BLaER1 treated with 17β-estradiol and CSF1 and Interleukin-3, amounts not matched to agents 10 nM and 100 nM (cell line): ENCODE results near the gene KIAA1549.
A peak's percentile ranks its signal among the peaks of the same experiment; 100 is the strongest.
"Not testable (repeated sequence)": the region's sequence is repeated elsewhere in the genome, so short reads cannot be mapped to it uniquely, and the experiment has no call there.

Experiments
- H3K27ac ChIP-seq, 11 experiments: shearing (Covaris generic); formaldehyde crosslinking; 2 replicates each; pipeline ENCODE4 v1.8.1; 2022
- H3K27me3 ChIP-seq, 11 experiments: shearing (Covaris generic); formaldehyde crosslinking; 2 replicates each; pipeline ENCODE4 v1.8.1; 2022
- H3K36me3 ChIP-seq, 11 experiments: shearing (Covaris generic); formaldehyde crosslinking; 2 replicates each; pipeline ENCODE4 v1.8.1; 2022
- H3K4me1 ChIP-seq, 10 experiments: shearing (Covaris generic); formaldehyde crosslinking; 2 replicates each; pipeline ENCODE4 v1.8.1; 2022
- H3K4me2 ChIP-seq, 11 experiments: shearing (Covaris generic); formaldehyde crosslinking; 2 replicates each; pipeline ENCODE4 v1.8.1; 2022
- H3K4me3 ChIP-seq, 10 experiments: shearing (Covaris generic); formaldehyde crosslinking; 2 replicates each; pipeline ENCODE4 v1.8.1; 2022
- H3K9ac ChIP-seq, 11 experiments: shearing (Covaris generic); formaldehyde crosslinking; 2 replicates each; pipeline ENCODE4 v1.8.1; 2022
- H3K9me3 ChIP-seq, 11 experiments: shearing (Covaris generic); formaldehyde crosslinking; replicated peaks in 1 of 11; 2 replicates each; pipeline ENCODE4 v1.8.1; 2022
- H4K20me1 ChIP-seq, 11 experiments: shearing (Covaris generic); formaldehyde crosslinking; 2 replicates each; pipeline ENCODE4 v1.8.1; 2022
- Cebpa-rat ChIP-seq, 11 experiments: shearing (Covaris generic); IDR thresholded peaks; 2 replicates each; pipeline ENCODE4 v1.8.1; 2022

The KIAA1549 gene

GRCh38 chr7:138981332-138982203 lies at the start of gene KIAA1549:
Gene KIAA1549, minus strand, starts transcription at chr7:138981389. Its CDS starts 120 bp downstream, at chr7:138981269.
- Histone ChIP-seq H3K27me3 (peaks cover 4 to 24% (median 17%) of the 10 kb centered on the region in 11 experiments; a peak in 17 of 22 replicates), H3K9ac (peak within 1 kb of the TSS; percentile 73 to 92 (median 84)), H3K4me2 (peak within 1 kb of the TSS; percentile 86 to 99 (median 96)), H3K27ac (peak within 1 kb of the TSS in 10 of 11 experiments; percentile 57 to 79 (median 71); a peak in 20 of 22 replicates), H3K36me3 (no peaks in the 10 kb centered on the region), H3K9me3 (no peaks in the 10 kb centered on the region), H3K4me3 (peak within 1 kb of the TSS; percentile 76 to 94 (median 84)), H3K4me1 (peaks cover 10 to 25% (median 17%) of the 10 kb centered on the region in 10 experiments), H4K20me1 (peaks cover 0 to 16% (median 0%) of the 10 kb centered on the region in 11 experiments; a peak in 6 of 22 replicates)
- TF ChIP-seq Cebpa-rat (IDR thresholded peaks at IDR 0.05) = no peak

- TF ChIP-seq Cebpa-rat (IDR thresholded peaks at IDR 0.05) = no peak
- no peak overlapping the region for H3K4me3 ChIP-seq
- no peak overlapping the region; a peak in 1 of 22 replicates for H3K27ac ChIP-seq
- H3K4me2 ChIP-seq = no peak overlapping the region
- H4K20me1 ChIP-seq = peaks cover 0 to 18% (median 9%) of the 10 kb centered on the region in 11 experiments; a peak in 13 of 22 replicates
- H3K9ac ChIP-seq = no peak overlapping the region
- peaks cover 82 to 100% (median 96%) of the 10 kb centered on the region in 11 experiments for H3K36me3 ChIP-seq
- H3K9me3 ChIP-seq = no peaks in the 10 kb centered on the region
- no peaks in the 10 kb centered on the region for H3K27me3 ChIP-seq
- peaks cover 11 to 14% (median 12%) of the 10 kb centered on the region in 10 experiments for H3K4me1 ChIP-seq
Measured at GRCh38 chr7:139029353-139029752, 48.2 kb upstream of the KIAA1549 start.

GRCh38 chr7:139026551-139026950 lies 45.4 kb upstream of the KIAA1549 start:
- H3K27me3 ChIP-seq = no peaks in the 10 kb centered on the region
- no peak overlapping the region for H3K27ac ChIP-seq
- TF ChIP-seq Cebpa-rat (IDR thresholded peaks at IDR 0.05) = no peak
- peaks cover 0 to 10% (median 0%) of the 10 kb centered on the region in 11 experiments; a peak in 7 of 22 replicates for H4K20me1 ChIP-seq
- peaks cover 87 to 100% (median 94%) of the 10 kb centered on the region in 11 experiments for H3K36me3 ChIP-seq
- no peaks in the 10 kb centered on the region for H3K9me3 ChIP-seq
- H3K9ac ChIP-seq = no peak overlapping the region
- H3K4me3 ChIP-seq = no peak overlapping the region
- H3K4me2 ChIP-seq = no peak overlapping the region
- H3K4me1 ChIP-seq = no peaks in the 10 kb centered on the region

GRCh38 chr7:139025861-139026260 lies 44.7 kb upstream of the KIAA1549 start:
- not testable (repeated sequence) for H4K20me1 ChIP-seq, H3K9ac ChIP-seq, H3K4me2 ChIP-seq, H3K4me1 ChIP-seq, H3K27me3 ChIP-seq, H3K9me3 ChIP-seq, H3K4me3 ChIP-seq, H3K27ac ChIP-seq
- H3K36me3 ChIP-seq = peaks cover 80 to 95% (median 89%) of the 10 kb centered on the region in 11 experiments

GRCh38 chr7:139023076-139023475 lies 41.9 kb upstream of the KIAA1549 start:
- no peak overlapping the region for H3K4me2 ChIP-seq
- no peaks in the 10 kb centered on the region for H3K9me3 ChIP-seq
- peaks cover 60 to 91% (median 75%) of the 10 kb centered on the region in 11 experiments for H3K36me3 ChIP-seq
- H3K27me3 ChIP-seq = no peaks in the 10 kb centered on the region
- no peak overlapping the region for H3K4me3 ChIP-seq
- no peak for TF ChIP-seq Cebpa-rat (IDR thresholded peaks at IDR 0.05)
- no peak overlapping the region for H3K9ac ChIP-seq
- no peak overlapping the region for H3K27ac ChIP-seq
- peaks cover 0 to 10% (median 0%) of the 10 kb centered on the region in 11 experiments; a peak in 5 of 22 replicates for H4K20me1 ChIP-seq
- H3K4me1 ChIP-seq = no peaks in the 10 kb centered on the region; a peak in 1 of 20 replicates

GRCh38 chr7:139022286-139022685 lies 41.1 kb upstream of the KIAA1549 start:
- H3K27me3 ChIP-seq = no peaks in the 10 kb centered on the region
- TF ChIP-seq Cebpa-rat (IDR thresholded peaks at IDR 0.05) = no peak
- H3K27ac ChIP-seq = no peak overlapping the region
- H3K4me2 ChIP-seq = no peak overlapping the region
- H3K36me3 ChIP-seq = peaks cover 52 to 83% (median 67%) of the 10 kb centered on the region in 11 experiments
- H3K4me1 ChIP-seq = no peaks in the 10 kb centered on the region; a peak in 1 of 20 replicates
- no peak overlapping the region for H3K9ac ChIP-seq
- H3K9me3 ChIP-seq = no peaks in the 10 kb centered on the region
- H4K20me1 ChIP-seq = peaks cover 0 to 10% (median 0%) of the 10 kb centered on the region in 11 experiments; a peak in 5 of 22 replicates
- no peak overlapping the region for H3K4me3 ChIP-seq

GRCh38 chr7:139018910-139019309 lies 37.7 kb upstream of the KIAA1549 start:
- no peak overlapping the region for H3K4me3 ChIP-seq
- H3K4me1 ChIP-seq = no peaks in the 10 kb centered on the region; a peak in 1 of 20 replicates
- H3K27ac ChIP-seq = no peak overlapping the region
- TF ChIP-seq Cebpa-rat (IDR thresholded peaks at IDR 0.05) = no peak
- H3K9me3 ChIP-seq = no peaks in the 10 kb centered on the region
- H3K4me2 ChIP-seq = no peak overlapping the region
- H3K9ac ChIP-seq = no peak overlapping the region
- no peaks in the 10 kb centered on the region for H3K27me3 ChIP-seq
- peaks cover 0 to 10% (median 0%) of the 10 kb centered on the region in 11 experiments; a peak in 2 of 22 replicates for H4K20me1 ChIP-seq
- H3K36me3 ChIP-seq = peaks cover 24 to 50% (median 34%) of the 10 kb centered on the region in 11 experiments

- Histone ChIP-seq H3K4me3 (no peak overlapping the region), H3K9me3 (no peaks in the 10 kb centered on the region; a peak in 2 of 22 replicates), H3K4me2 (no peak overlapping the region), H3K36me3 (peaks cover 5 to 31% (median 16%) of the 10 kb centered on the region in 11 experiments; a peak in 20 of 22 replicates), H3K9ac (no peak overlapping the region), H3K27ac (no peak overlapping the region), H4K20me1 (peaks cover 0 to 2% (median 0%) of the 10 kb centered on the region in 11 experiments; a peak in 2 of 22 replicates), H3K4me1 (no peaks in the 10 kb centered on the region; a peak in 1 of 20 replicates), H3K27me3 (no peaks in the 10 kb centered on the region)
- TF ChIP-seq Cebpa-rat (IDR thresholded peaks at IDR 0.05) = no peak
Measured at GRCh38 chr7:139016931-139017511, 35.8 kb upstream of the KIAA1549 start.

- no peak overlapping the region for H3K4me3 ChIP-seq
- no peak for TF ChIP-seq Cebpa-rat (IDR thresholded peaks at IDR 0.05)
- no peak overlapping the region for H3K4me2 ChIP-seq
- H3K36me3 ChIP-seq = no peaks in the 10 kb centered on the region
- no peak overlapping the region for H3K9ac ChIP-seq
- no peaks in the 10 kb centered on the region for H3K4me1 ChIP-seq
- no peaks in the 10 kb centered on the region for H4K20me1 ChIP-seq
- H3K27ac ChIP-seq = no peak overlapping the region
- H3K9me3 ChIP-seq = peaks cover 9 to 37% (median 17%) of the 10 kb centered on the region in 11 experiments; a peak in 15 of 22 replicates
- no peaks in the 10 kb centered on the region for H3K27me3 ChIP-seq
Measured at GRCh38 chr7:139011373-139011772, 30.2 kb upstream of the KIAA1549 start.
